Neural cell (in vitro differentiated cells): ENCODE results near the gene ASTN1. TPM values are rescaled to one million over a fixed set of nuclear protein-coding genes. Genes with fewer than 3 reads are reported as not detected.

Experiments used
- H2AFZ ChIP-seq: fragments of 200-600, 300-800 bp; sonication (generic), shearing (Covaris generic); 2 replicates; pipeline ENCODE4 v1.6.0; 2014; ENCODE audit warnings: low read depth, mild to moderate bottlenecking, antibody characterized with exemption, low read length, moderate library complexity
- H3F3A ChIP-seq: fragments of 200-600 bp; shearing (Covaris generic); 2 replicates; pipeline ENCODE4 v1.6.1; 2016; ENCODE audit warnings: mild to moderate bottlenecking, moderate library complexity, mixed read lengths, antibody characterized with exemption, low read length; ENCODE audit not compliant: insufficient read depth, poor library complexity, severe bottlenecking
- H3K27ac ChIP-seq: fragments of 200-600, 300-800 bp; sonication (generic), shearing (Covaris generic); 2 replicates; pipeline ENCODE4 v1.5.1; 2014; ENCODE audit warnings: mild to moderate bottlenecking, low read length, moderate library complexity
- H3K27me3 ChIP-seq: fragments of 300-800, 200-600 bp; sonication (generic), shearing (Covaris generic); 2 replicates; pipeline ENCODE4 v1.6.0; 2014; ENCODE audit warnings: mild to moderate bottlenecking, low read depth, low read length, moderate library complexity; ENCODE audit not compliant: insufficient read depth
- H3K36me3 ChIP-seq: fragments of 300-800, 200-600 bp; sonication (generic), shearing (Covaris generic); 2 replicates; pipeline ENCODE4 v1.5.1; 2014; ENCODE audit warnings: mild to moderate bottlenecking, antibody characterized with exemption, low read length, moderate library complexity; ENCODE audit not compliant: insufficient read depth
- H3K4me2 ChIP-seq: fragments of 300-800, 200-600 bp; sonication (generic), shearing (Covaris generic); 2 replicates; pipeline ENCODE4 v1.6.0; 2014; ENCODE audit warnings: mild to moderate bottlenecking, low read length
- H3K4me3 ChIP-seq: fragments of 300-800, 200-600 bp; sonication (generic), shearing (Covaris generic); 2 replicates; pipeline ENCODE4 v1.5.1; 2014; ENCODE audit warnings: mild to moderate bottlenecking, low read length, moderate library complexity
- H3K79me2 ChIP-seq: fragments of 200-600 bp; shearing (Covaris generic); replicated peaks from 2 replicates; pipeline ENCODE4 v1.6.0; 2014; ENCODE audit warnings: mild to moderate bottlenecking, low read length, moderate library complexity; ENCODE audit not compliant: insufficient read depth
- H3K9ac ChIP-seq: fragments of 300-800, 200-600 bp; sonication (generic), shearing (Covaris generic); 2 replicates; pipeline ENCODE4 v1.6.1; 2016; ENCODE audit warnings: mild to moderate bottlenecking, low read length, mixed read lengths
- H3K9me2 ChIP-seq: fragments of 200-600 bp; shearing (Covaris generic); 2 replicates; pipeline ENCODE4 v1.6.1; 2016; ENCODE audit warnings: mild to moderate bottlenecking, low read length, mixed read lengths; ENCODE audit not compliant: insufficient read depth
- H3K9me3 ChIP-seq: fragments of 200-600, 300-800 bp; sonication (generic), shearing (Covaris generic); 2 replicates; pipeline ENCODE4 v1.6.1; 2016; ENCODE audit warnings: mild to moderate bottlenecking, mixed run types, low read length, moderate library complexity, mixed read lengths
- H4K20me1 ChIP-seq: fragments of 200-600 bp; shearing (Covaris generic); 2 replicates; pipeline ENCODE4 v1.6.1; 2016; ENCODE audit warnings: mild to moderate bottlenecking, mixed run types; ENCODE audit not compliant: insufficient read depth
- EP300 ChIP-seq: fragments of 450-650 bp; conservative IDR thresholded peaks from 2 replicates; pipeline ENCODE4 v1.6.1; 2014; ENCODE audit warnings: antibody characterized with exemption, mild to moderate bottlenecking, moderate library complexity; ENCODE audit not compliant: poor library complexity, severe bottlenecking
- EZH2 ChIP-seq: fragments of 200-600, 300-800 bp; shearing (Covaris generic), sonication (generic); IDR thresholded peaks from 2 replicates; pipeline ENCODE4 v1.6.1; 2014; ENCODE audit warnings: antibody characterized with exemption, low read length, borderline replicate concordance, mild to moderate bottlenecking; ENCODE audit not compliant: insufficient read depth, poor library complexity, severe bottlenecking
- MXI1 ChIP-seq: fragments of 450-650 bp; conservative IDR thresholded peaks from 2 replicates; pipeline ENCODE4 v1.6.1; 2014; ENCODE audit warnings: antibody characterized with exemption, mild to moderate bottlenecking; ENCODE audit not compliant: poor library complexity, severe bottlenecking
- POLR2AphosphoS5 ChIP-seq: IDR thresholded peaks from 2 replicates; pipeline ENCODE4 v1.6.1; 2012
- RAD21 ChIP-seq: fragments of 450-650 bp; conservative IDR thresholded peaks from 2 replicates; pipeline ENCODE4 v1.6.1; 2014; ENCODE audit warnings: antibody characterized with exemption, mild to moderate bottlenecking, moderate library complexity
- SMC3 ChIP-seq: fragments of 450-650 bp; conservative IDR thresholded peaks from 2 replicates; pipeline ENCODE4 v1.6.1; 2014; ENCODE audit warnings: antibody characterized with exemption, mild to moderate bottlenecking, moderate library complexity; ENCODE audit not compliant: poor library complexity
- TAF1 ChIP-seq: IDR thresholded peaks from 2 replicates; pipeline ENCODE4 v1.6.1; 2012; ENCODE audit warnings: low read depth
- polyA plus RNA-seq: library from polyadenylated mRNA; depleted of rRNA; stranded (reverse); fragments of >200 nt; gene quantifications from 2 replicates; pipeline ENCODE4 v1.2.3, GENCODE V29; 2014
- TF ChIP-seq, protein P1 (sequence below): IDR thresholded peaks from 2 replicates; pipeline ENCODE4 v1.6.1; 2012; ENCODE audit warnings: borderline replicate concordance
- TF ChIP-seq, protein P2 (sequence below): fragments of 450-650 bp; IDR thresholded peaks from 2 replicates; pipeline ENCODE4 v1.5.1; 2014; ENCODE audit warnings: antibody characterized with exemption, mild to moderate bottlenecking, moderate library complexity; ENCODE audit not compliant: poor library complexity, severe bottlenecking

The ASTN1 gene
- polyA plus RNA-seq, 1 donor from 2014 or later, result 33.4 TPM

DNA sequence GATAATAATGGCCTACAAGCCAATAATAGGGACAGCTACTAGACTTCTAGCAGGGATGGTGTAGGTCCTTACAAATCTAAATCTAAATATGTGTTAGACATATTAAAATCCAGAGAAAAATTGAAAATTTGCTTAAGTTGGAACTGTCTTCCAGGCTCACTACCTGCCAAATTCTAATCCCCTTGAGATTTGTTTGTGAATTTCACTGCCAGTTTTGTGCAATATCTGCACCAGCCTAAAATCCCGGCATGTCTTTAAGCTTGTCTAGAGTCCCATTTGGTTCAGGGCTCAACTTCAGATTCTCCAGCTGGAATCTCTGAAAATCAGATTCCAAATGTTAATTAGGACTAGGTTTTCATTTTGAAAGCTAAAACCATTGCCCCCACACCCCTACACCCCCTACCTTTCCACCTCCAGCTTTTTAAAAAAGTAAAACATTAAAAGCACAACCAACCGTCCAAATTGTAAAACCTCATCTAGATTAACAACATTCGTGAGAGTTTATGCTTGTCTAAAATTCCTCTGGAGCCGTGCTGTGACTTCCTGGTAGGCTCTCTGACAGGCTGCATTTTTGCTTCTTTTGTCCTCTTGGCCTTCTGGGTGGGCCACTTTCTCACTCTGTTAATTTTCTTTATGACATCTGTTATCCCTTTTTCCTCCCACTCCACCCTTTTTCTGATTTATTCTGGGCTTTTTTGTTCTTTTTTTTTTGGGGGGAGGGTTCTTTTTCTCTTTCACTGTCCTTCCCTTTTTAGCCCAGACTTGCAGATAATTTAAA lies 352.8 kb downstream of the ASTN1 start:
- Histone ChIP-seq H3K79me2 (no peaks in the 10 kb centered on the region), H3K9me3 (no peaks in the 10 kb centered on the region), H3K4me2 (no peak overlapping the region), H3K9me2 (no peaks in the 10 kb centered on the region), H3K27ac (no peak overlapping the region), H2AFZ (no peak overlapping the region), H4K20me1 (no peaks in the 10 kb centered on the region), H3K36me3 (no peaks in the 10 kb centered on the region), H3F3A (no peaks in the 10 kb centered on the region), H3K4me3 (no peak overlapping the region), H3K9ac (no peak overlapping the region), H3K27me3 (no peaks in the 10 kb centered on the region)
- TF ChIP-seq EZH2 (no peak), TAF1 (no peak), POLR2AphosphoS5 (no peak), SMC3 (no peak), EP300 (no peak), RAD21 (no peak), MXI1 (no peak)
- TF ChIP-seq, protein P1, sequence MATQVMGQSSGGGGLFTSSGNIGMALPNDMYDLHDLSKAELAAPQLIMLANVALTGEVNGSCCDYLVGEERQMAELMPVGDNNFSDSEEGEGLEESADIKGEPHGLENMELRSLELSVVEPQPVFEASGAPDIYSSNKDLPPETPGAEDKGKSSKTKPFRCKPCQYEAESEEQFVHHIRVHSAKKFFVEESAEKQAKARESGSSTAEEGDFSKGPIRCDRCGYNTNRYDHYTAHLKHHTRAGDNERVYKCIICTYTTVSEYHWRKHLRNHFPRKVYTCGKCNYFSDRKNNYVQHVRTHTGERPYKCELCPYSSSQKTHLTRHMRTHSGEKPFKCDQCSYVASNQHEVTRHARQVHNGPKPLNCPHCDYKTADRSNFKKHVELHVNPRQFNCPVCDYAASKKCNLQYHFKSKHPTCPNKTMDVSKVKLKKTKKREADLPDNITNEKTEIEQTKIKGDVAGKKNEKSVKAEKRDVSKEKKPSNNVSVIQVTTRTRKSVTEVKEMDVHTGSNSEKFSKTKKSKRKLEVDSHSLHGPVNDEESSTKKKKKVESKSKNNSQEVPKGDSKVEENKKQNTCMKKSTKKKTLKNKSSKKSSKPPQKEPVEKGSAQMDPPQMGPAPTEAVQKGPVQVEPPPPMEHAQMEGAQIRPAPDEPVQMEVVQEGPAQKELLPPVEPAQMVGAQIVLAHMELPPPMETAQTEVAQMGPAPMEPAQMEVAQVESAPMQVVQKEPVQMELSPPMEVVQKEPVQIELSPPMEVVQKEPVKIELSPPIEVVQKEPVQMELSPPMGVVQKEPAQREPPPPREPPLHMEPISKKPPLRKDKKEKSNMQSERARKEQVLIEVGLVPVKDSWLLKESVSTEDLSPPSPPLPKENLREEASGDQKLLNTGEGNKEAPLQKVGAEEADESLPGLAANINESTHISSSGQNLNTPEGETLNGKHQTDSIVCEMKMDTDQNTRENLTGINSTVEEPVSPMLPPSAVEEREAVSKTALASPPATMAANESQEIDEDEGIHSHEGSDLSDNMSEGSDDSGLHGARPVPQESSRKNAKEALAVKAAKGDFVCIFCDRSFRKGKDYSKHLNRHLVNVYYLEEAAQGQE, result no peak
- TF ChIP-seq, protein P2, sequence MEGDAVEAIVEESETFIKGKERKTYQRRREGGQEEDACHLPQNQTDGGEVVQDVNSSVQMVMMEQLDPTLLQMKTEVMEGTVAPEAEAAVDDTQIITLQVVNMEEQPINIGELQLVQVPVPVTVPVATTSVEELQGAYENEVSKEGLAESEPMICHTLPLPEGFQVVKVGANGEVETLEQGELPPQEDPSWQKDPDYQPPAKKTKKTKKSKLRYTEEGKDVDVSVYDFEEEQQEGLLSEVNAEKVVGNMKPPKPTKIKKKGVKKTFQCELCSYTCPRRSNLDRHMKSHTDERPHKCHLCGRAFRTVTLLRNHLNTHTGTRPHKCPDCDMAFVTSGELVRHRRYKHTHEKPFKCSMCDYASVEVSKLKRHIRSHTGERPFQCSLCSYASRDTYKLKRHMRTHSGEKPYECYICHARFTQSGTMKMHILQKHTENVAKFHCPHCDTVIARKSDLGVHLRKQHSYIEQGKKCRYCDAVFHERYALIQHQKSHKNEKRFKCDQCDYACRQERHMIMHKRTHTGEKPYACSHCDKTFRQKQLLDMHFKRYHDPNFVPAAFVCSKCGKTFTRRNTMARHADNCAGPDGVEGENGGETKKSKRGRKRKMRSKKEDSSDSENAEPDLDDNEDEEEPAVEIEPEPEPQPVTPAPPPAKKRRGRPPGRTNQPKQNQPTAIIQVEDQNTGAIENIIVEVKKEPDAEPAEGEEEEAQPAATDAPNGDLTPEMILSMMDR, result no peak

DNA sequence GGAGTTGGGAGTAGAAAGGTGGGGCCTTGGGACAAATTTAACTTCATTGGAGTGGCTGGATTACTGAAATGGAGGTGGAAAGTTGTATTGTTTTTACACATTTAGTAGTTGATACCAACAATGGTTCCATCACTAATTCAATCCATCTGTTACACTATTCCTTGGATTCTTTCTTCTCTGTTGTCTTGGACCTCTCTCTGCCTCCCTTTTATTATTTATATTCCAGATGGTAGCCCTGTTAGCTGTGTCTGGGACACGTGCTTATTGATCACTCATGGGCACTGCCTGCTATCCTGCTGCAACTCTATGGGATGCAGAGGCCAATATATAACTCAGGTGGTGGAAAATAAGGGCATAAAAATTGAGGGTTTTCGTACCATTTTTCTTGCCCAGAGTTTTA lies 355.2 kb downstream of the ASTN1 start:
- no peaks in the 10 kb centered on the region for H3K27me3 ChIP-seq
- H2AFZ ChIP-seq, result no peak overlapping the region
- no peak overlapping the region for H3K27ac ChIP-seq
- no peak overlapping the region for H3K9ac ChIP-seq
- no peak overlapping the region for H3K4me2 ChIP-seq
- no peak overlapping the region for H3K4me3 ChIP-seq
- H3K36me3 ChIP-seq, result no peaks in the 10 kb centered on the region
- H4K20me1 ChIP-seq, result no peaks in the 10 kb centered on the region
- no peaks in the 10 kb centered on the region for H3K79me2 ChIP-seq
- H3K9me3 ChIP-seq, result no peaks in the 10 kb centered on the region
- H3K9me2 ChIP-seq, result no peaks in the 10 kb centered on the region
- no peaks in the 10 kb centered on the region for H3F3A ChIP-seq
- no peak for TF ChIP-seq TAF1
- TF ChIP-seq EZH2, result no peak
- TF ChIP-seq RAD21, result no peak
- no peak for TF ChIP-seq EP300
- no peak for TF ChIP-seq POLR2AphosphoS5
- TF ChIP-seq MXI1, result no peak
- TF ChIP-seq SMC3, result no peak
- TF ChIP-seq, protein P1, result no peak
- TF ChIP-seq, protein P2, result no peak
